IPS-NIHi7 (cell line): ENCODE measurements around the gene ZFAND2B.

ENCODE experiments used
- DNase-seq: peaks from one replicate; pipeline ENCODE4 v3.0.0; 2012; ENCODE audit warnings: mixed read lengths; ENCODE audit errors: extremely low spot score

The ZFAND2B gene

DNA sequence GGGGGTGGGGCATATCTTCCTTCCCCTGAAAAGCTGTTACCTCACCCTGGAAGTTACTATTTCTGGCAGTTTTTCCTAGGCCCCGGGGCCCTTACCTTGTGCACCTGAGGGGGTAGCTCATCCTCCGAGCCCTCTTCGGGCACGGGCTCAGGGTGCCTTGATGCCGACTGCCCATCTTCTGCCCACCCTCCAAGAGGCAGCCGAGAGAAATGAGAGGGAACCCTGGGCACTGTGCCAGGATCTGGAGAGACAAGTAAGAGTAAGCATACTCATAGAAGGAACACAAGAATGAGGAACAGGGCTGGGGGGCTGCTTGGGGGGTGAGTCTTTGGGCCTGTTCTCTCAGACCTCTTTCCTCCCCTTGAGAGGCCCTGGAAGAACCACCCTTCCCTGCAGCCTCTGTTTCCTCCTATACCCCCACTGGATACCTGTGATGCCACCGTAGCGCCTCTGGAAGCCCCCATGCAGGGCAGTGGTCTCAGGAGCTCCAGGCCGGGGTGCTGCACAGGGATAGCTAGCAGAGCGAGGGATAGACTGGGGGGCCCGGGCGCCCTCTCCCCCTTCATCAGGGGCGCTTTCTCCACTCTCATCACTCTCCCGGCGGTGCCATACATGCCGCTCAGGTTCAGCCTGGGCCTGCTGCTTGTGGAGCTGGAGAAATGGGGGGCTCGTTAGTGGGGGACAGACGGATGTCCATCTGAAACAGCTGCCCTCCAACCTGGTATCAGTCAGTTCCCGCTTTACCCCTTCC, 14.2 kb downstream of the ZFAND2B start:
- DNase-seq, result no peak

DNA sequence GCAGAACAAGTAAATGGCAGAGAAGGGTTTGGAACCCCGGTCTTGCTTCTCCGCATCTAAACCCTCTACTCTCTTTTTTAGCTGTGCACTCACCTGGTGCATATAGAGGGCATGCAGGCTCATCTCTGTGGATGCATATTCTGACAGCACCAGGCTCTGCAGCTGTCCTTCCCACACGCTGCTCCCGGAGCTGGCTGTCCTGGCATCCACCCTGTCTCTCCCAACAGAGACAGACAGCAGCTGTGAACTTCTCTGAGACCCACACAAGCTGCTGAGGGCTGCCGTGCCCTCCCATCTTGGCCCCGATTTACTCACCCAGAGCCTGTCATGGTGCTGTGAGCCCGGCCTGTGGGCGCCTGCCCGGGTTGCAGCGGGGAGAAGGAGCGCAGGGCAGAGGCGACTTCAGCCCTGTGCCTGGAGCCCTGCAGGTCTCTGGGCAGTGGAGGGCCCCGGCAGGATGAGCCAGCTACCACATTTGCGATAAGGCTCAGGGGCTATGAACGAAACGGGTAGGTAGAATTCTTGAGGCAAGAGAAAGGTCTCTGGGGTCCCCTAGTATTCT, 15.5 kb downstream of the ZFAND2B start:
- no peak for DNase-seq

DNA sequence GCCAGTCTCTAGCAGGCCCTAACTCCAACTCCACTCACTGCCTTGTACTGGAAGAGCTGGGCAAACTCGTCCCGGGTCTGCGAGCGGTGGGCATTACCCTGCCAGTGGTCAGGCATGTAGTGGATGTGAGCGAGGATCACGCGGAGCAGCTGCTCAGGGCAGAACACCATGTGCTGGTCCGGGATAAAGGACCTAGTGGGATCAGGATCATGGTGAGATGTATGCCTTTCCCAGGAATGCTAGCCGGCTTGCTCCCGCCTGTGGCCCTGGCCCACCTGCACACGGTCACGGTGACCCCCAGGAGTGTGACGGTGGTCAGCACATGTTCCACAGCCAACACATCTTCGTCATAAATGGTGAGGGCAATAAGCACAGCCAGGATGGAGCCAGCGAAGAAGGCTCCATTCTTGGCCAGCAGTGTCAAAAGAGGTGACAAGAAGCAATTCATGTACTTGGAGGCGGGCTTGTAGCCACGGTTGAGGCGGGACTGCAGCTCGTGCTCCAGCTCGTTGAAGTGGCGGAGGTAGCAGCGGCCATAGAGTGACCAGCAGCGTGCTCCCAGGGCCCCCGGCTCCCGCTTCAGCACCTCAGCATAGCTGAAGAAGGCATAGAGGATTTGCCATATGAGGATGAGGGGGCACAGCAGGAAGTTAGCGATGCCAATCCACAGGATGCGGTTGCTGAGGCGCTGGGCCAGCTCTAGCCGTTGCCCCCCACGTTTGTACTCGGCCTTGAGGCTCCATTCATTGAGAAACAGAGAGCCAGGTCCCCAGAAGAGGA, 17.4 kb downstream of the ZFAND2B start:
- DNase-seq, result no peak

DNA sequence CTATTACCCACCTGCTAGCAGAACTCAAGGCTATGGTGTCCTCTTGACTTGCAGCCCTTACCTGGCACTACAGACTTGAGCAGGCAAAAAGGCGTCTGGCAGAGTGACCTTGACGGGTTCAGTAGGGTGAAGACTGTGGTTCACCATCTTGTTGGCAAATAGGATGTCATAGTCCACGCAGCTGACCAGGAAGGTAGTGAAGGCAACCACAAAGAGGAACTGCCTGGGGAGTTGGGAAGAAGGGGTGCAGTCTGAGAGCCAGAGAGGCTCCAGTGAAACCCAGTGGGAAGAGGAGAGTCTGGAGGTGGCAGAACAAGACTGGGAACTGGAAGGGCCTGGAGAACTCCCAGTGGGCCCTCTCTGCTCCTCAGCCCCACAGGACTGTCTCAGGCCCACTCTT, 18.8 kb downstream of the ZFAND2B start:
- no peak for DNase-seq

DNA sequence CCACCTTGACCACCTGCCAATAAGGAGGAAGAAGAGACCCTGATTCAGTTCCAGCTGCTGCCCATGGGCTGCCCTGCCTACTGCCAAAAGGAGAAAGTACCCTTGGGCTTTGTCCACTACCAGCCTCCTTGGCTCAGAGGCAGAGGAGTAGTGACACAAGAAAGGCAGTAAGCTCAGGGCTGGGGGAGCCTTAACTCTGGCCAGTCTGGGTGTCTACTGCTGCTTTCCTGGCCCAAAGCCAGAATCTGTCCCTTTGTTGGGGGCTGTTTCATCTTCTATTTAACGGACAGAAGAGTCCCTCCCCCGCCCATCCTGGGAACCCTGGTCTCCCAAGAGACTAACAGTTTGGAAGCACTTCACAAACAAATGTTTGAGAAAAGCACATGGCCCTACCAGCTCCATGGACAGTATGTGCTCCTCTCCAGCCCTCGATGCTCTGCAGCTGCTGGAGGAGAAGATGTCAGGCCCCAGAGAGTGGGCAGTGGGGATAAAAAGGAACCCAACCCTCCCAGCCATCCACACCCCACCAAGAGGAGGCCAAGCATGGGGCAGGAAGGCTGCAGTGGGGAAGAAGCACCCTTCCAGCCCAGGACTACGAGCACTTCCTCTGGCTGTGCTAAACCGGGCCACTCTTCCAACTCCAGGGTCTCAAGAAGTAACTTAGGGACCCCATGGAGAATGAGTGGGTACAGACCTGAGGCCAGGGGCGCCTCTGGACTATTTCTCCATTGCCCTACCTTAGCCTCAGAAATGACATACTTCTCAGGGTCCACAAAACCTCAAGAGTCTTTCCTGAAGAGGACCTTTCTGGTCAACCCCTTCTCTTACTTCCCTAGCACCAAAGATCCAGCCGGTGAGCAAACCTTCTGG, 21.7 kb downstream of the ZFAND2B start:
- DNase-seq, result no peak

DNA sequence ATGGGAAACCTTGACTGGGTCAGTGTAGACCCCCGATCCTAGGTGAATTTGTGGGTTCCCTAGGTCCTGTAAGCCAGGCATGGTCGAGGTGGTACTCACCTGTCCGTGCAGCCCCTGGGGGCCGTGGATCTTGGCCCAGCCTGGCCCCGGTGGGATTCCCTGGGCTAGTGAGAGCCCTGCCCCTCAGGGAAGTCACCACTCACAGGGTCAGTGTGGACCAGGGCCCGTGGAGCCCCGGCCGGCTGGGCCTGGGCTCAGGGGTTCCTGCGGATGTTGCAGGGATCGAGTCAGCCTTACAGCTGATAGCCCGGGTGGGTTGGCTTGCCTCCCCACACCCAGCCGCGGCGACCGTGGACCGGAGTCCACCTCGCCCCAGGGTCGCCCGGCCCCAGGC, 22.3 kb downstream of the ZFAND2B start:
- DNase-seq, result no peak

DNA sequence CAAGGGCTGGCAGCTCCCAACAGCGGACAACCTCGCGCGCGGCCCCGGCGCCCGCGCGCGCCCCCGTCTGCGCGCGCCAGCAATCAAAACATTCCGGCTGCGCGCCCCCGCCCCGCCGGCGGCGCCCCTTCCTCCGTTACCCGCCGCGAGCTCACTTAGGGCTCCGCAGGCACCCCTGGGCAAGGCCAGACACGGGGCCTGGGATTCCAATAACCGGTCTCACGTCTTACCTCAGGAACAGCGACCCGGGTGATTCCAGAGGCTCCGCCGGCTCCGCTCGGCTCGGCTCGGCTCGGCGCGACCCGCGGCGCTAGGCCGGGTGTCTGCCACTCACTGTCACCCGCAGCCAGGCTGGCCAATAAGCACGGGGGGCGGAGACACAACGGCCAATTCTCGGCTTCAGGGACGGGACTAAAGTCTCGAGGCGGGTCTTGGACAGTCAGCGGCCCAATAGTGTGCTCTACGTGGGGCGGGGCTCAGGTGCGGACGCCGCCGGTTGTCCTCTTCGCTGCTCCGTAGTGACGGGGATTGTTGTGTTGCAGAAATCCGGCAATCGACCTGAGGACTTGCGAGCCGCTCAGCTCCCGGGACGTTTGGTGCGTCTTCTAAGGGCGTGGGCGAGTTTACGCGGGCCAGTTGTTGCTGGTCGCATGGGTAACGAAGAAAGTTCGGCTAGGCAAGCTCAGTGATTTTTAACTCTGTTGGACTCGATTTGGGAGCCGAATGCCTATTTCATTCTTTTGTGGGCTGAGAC, 22.9 kb downstream of the ZFAND2B start, which contains the start of the genes ANKZF1 and ATG9A:
TSS of gene ANKZF1 (plus strand) at position 502 of the 754 bp plus-strand sequence. CDS start 452 bp downstream, outside the sequence.
TSS of gene ATG9A (minus strand) at position 332 of the 754 bp plus-strand sequence. CDS start 1,612 bp downstream, outside the sequence.
- peak; percentile 99 for DNase-seq

DNA sequence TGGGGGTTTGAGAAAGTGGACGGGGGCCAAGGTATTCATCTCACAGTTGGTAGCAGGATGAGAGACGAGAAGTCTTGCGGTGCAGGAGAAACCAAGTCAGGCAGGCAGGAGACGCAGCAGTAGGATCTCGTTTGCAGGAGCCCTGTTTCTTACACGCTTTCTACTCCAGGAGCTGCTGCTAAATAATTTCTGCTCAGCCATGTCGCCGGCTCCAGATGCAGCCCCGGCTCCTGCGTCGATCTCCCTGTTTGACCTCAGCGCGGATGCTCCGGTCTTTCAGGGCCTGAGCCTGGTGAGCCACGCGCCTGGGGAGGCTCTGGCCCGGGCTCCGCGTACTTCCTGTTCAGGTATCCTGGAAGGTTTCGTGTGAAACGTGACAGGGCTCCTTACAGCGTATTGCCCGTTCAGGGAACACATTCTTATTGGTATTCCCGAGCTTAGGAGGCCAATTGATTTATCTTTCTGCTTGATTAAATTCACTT, 23.5 kb downstream of the ZFAND2B start:
- DNase-seq, result peak; percentile 58

DNA sequence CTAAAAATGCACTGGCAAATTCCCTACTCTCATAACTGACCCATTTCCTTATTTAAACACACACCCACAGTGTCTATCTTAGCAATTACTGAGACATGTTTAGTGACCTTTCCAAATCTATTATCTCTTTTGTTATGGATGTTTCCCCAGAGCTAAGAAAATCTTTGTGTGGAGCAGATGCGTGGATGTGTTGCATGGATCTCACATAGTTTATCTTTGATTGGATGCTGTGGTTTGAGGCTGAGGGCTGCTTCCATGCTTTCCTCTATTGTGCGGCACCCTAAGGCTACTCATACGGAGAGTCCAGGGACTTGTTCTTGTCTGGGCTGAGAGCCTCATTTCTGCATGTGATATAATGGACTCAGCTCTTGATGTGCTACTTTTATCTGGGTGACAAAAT, 27.7 kb downstream of the ZFAND2B start:
- no peak for DNase-seq

DNA sequence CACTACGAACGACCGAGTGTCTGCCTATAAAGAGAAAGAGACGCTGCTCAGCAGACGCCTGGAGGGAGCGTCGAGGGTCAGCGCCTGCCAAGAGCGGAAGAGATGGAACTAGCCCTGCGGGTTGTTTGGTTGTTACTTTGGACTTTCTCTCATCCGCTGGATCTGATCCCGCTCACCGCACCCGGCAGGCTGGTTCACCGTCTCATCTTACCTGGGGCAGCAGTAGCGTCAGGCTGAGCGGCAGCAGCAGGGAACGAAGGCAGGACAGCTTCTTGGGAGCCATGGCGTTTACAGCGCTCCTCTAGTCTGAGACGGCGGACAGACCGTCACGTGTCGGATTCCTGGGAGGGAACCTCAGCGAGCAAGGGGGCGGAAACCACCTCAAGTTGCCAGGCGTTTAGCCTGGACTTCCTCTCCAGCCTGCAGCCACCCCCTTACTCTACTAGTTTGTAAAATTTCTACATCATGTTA, 36.7 kb downstream of the ZFAND2B start:
- DNase-seq, result no peak

DNA sequence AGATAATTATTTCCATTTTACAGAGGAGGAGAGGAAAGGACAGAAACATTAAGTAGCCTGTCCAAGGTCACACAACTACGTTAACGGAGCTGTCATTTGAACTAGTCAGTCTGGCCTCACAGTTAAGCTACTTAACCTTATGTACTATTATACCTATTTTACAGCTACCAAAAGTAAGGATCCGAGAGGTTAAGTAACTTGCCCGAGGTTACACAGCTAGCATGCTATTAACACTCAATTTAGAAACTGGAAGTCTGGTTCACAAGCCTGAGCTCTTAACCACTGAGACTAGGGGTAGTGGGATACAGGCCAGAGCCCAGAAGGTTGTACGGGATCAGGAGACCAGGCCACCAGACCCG, 38.2 kb downstream of the ZFAND2B start:
- DNase-seq, result no peak

DNA sequence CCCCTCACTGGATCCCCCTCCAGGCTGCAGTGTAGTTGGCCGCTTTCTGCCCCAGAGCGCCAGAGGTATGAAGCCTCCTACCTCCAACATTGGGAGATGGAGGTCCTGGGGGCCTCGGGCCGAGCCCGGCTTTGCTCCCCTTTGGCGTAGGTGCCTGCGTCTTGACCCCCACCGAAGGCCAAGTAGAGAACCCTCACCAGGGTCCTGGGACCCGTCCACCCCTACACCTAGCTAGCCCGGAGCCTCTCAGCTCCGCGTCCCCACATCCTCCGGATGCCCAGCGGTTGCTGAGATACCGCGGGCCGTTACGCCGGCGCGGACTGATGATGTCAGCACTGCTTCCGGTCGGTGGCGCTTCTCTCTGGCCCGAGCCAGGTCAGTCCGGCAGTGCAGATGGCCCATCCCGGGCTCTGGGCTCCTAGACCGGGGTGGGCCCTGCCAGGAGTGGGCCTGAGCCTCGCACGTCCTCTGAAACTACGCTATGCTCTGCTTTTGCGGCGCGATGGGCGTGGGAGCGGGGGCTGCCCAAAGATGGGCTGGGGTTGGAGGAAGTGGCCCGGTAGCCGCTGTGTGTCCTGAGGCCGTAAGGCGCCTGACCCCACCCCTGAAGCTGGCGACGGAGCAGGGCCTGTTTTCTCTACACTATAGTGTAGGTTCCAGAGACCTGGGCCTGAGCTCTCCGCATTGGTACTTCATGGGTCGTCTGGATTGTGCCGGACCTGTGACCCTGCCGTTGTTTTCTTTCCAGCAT, 38.7 kb downstream of the ZFAND2B start, which contains the start of the genes GLB1L and STK16:
TSS of gene GLB1L (minus strand) at position 297 of the 751 bp plus-strand sequence. CDS start 1,871 bp downstream, outside the sequence.
TSS of gene STK16 (plus strand) at position 332 of the 751 bp plus-strand sequence. CDS start 521 bp downstream, outside the sequence.
- peak; percentile 96 for DNase-seq

DNA sequence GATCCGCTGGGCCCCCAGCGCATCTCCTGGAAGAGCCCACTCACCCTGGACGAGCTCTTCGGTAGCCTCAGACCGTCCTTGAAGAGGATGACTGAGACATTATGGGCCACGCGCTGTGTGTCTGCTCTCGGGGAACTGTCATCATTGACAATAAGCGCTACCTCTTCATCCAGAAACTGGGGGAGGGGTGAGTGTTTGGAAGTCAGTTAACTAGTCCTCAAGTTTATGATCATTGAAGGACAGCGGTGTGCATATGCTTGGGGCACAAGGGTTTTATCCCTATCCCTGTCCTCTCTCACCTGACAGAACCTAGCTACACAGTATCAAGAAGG, 39.3 kb downstream of the ZFAND2B start:
- DNase-seq, result no peak

DNA sequence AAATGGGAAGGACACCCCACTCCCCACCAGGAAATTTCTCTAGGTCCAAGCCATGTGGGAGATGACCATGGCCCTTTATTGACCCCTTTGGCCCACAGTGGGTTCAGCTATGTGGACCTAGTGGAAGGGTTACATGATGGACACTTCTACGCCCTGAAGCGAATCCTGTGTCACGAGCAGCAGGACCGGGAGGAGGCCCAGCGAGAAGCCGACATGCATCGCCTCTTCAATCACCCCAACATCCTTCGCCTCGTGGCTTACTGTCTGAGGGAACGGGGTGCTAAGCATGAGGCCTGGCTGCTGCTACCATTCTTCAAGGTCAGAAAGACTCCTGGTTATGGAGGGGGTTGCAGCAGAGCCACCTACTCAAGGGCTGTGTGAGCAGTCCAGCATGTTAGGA, 40.0 kb downstream of the ZFAND2B start:
- DNase-seq, result no peak

DNA sequence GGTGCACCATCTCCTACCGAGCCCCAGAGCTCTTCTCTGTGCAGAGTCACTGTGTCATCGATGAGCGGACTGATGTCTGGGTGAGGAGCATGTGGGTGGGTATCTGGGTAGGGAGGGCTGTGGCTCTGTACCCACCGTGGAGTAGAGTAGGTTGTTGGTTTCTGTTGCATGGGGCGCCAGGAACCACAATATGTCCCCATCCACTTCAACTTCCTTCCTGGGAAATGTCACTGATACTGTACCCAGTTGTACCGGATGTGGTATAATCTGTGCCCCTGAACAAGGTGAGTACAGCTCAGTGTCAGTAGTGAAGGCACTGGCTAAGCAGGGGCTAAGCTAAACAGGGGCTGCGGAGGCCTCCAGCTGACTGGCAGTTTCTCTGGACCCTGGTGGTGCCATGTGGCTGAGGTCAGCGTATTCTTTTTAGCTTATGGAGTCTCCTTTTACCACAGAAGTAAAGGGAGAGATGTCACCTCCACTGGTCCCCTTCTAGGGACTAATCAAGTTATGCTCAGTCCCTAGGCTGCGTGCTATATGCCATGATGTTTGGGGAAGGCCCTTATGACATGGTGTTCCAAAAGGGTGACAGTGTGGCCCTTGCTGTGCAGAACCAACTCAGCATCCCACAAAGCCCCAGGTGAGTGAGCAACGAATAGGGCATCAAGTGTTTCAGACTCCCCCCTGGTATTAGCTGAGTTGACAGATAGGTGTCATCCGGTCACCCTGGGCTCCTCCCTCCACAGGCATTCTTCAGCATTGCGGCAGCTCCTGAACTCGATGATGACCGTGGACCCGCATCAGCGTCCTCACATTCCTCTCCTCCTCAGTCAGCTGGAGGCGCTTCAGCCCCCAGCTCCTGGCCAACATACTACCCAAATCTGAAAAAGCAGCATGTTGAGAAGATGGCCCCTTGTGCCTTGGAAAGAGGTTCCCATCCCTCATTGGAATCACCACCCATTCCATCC, 41.4 kb downstream of the ZFAND2B start:
- no peak for DNase-seq

DNA sequence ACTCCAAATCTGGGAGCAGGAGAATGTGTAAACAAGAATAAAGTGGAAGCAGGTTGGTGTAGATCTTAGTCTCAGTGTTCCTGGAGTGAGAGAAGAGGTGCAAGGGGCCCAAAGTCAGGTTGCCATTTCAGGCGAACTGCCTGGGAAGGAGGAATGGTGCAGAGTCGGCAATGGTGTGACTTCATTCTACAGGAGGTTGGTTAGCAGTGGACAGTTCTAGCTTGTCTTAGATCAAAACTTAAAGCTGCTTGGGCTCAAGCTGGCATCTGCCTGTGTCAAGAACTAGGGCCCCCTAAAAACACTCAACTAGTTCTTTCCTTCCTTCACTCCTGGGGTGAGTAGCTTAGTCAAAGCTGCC, 42.2 kb downstream of the ZFAND2B start:
- no peak for DNase-seq

DNA sequence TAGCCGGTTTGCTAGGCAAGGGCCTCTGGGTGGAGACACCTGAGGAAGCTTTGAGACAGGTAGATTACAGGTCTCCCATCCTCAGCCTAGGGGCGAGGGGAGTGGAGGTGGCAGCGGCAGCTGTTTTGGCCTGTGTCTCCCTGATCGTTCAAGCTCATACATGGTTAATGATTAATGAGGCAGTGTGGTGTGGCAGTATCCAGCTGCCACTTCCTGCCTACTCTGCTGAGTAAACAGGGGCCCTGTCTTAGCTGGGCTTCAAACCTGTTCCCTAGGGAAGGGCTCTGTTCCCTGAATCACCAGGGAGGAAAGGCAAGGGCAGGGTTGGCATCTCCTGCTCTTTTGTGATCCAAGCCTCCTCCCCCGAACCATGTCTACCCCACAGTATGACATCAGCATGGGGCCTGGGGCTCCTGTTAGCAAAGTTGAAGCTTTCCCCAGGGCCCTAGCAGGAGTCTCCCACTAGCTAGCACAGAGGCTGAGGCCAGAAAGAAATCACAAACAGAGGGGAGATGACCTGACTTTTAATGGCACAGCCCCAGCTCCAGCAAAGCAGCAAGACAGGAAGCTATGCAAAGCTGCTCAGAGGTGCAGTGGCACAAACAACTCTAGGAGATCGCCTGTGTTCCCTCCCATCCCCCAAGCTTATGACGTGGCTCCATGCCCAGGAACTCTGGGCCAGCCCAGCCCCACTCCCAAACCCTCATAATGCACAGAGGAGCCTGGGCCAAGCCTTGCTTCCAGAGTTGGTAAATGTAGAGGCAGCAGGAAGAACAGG, 42.8 kb downstream of the ZFAND2B start:
- DNase-seq, result no peak
